ENCODE data around the gene MAB21L3.

- TF ChIP-seq, protein P1, sequence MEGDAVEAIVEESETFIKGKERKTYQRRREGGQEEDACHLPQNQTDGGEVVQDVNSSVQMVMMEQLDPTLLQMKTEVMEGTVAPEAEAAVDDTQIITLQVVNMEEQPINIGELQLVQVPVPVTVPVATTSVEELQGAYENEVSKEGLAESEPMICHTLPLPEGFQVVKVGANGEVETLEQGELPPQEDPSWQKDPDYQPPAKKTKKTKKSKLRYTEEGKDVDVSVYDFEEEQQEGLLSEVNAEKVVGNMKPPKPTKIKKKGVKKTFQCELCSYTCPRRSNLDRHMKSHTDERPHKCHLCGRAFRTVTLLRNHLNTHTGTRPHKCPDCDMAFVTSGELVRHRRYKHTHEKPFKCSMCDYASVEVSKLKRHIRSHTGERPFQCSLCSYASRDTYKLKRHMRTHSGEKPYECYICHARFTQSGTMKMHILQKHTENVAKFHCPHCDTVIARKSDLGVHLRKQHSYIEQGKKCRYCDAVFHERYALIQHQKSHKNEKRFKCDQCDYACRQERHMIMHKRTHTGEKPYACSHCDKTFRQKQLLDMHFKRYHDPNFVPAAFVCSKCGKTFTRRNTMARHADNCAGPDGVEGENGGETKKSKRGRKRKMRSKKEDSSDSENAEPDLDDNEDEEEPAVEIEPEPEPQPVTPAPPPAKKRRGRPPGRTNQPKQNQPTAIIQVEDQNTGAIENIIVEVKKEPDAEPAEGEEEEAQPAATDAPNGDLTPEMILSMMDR (CRISPR knock-in tag; IDR thresholded peaks at IDR 0.05) = no peak
- TF ChIP-seq AHR (CRISPR knock-in tag; IDR thresholded peaks at IDR 0.05) (no peak), ZNF597 (CRISPR knock-in tag; IDR thresholded peaks at IDR 0.05) (no peak), ZNF790 (CRISPR knock-in tag; IDR thresholded peaks at IDR 0.05; ENCODE audit: borderline replicate concordance) (no peak), RARG (CRISPR knock-in tag; IDR thresholded peaks at IDR 0.05; ENCODE audit: low read depth) (no peak), TAF1 (CRISPR knock-in tag; IDR thresholded peaks at IDR 0.05) (no peak), POLR2A (IDR thresholded peaks at IDR 0.05; ENCODE audit: insufficient read depth in 1 of 2, low read depth in 2 of 2, low read length in 2 of 2) (no peak), BCLAF1 (IDR thresholded peaks at IDR 0.05) (no peak), KDM5B (CRISPR knock-in tag; IDR thresholded peaks at IDR 0.05; ENCODE audit: borderline replicate concordance) (no peak), POLR2AphosphoS5 (IDR thresholded peaks at IDR 0.05; ENCODE audit: low read depth, low read length) (no peak), CAMTA2 (CRISPR knock-in tag; IDR thresholded peaks at IDR 0.05; ENCODE audit: borderline replicate concordance) (no peak), ZNF660 (CRISPR knock-in tag; IDR thresholded peaks at IDR 0.05; ENCODE audit: borderline replicate concordance, low read depth) (no peak), ZNF24 (IDR thresholded peaks at IDR 0.05) (no peak)
- TF ChIP-seq, protein P2, sequence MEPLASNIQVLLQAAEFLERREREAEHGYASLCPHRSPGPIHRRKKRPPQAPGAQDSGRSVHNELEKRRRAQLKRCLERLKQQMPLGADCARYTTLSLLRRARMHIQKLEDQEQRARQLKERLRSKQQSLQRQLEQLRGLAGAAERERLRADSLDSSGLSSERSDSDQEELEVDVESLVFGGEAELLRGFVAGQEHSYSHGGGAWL (CRISPR knock-in tag; IDR thresholded peaks at IDR 0.05) = no peak
Measured at GRCh38 chr1:116164150-116164549, 53.0 kb downstream of the MAB21L3 start.
